CD1c-positive myeloid dendritic cell (primary cell): ENCODE results near the gene CCDC174.
A peak's percentile ranks its signal among the peaks of the same experiment; 100 is the strongest.
"Not testable (repeated sequence)": the region's sequence is repeated elsewhere in the genome, so short reads cannot be mapped to it uniquely, and the experiment has no call there.

ENCODE experiments used
- DNase-seq: peaks from one replicate; pipeline ENCODE4 v3.0.0-alpha.2; 2016; ENCODE audit errors: extremely low spot score

Gene CCDC174

DNA sequence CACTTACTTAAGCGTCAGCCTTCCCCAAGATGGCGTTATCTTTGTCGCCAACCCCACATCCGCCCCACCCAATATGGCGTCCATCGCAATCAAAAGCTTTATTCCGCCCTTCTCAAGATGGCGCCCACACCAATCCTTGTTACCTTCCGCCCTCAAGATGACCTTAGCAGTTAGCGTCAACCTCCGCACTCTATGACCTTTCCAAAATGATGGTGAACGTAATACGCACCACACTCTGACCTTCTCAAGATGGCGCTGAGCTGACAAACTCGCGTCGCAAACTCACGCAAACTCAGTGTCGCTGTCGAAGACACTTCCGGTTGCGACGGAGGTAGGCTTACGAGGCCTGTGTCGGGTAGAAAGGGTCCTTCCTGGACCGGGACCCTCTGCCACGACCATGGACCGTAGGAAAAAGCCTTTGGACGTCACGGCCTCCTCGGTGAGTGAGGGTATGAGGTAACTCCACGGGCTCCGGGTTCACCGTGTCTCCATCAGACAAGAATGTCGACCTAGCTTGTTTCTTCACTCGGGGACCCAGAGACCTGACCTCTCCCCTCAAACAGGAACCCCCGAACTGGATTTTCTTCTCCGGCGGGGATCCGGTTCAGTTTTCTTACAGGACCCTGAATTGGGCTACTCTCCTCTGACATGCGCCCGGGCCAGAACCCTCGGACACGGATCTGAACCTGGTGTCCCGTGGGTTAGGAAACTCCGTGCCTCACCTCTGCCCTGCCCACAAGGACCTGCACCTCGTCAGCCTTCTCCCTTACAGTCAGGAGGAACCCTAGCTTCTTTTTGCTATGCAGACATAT is at the start of gene CCDC174:
Gene CCDC174 (plus strand): TSS at position 323 of the 812 bp plus-strand sequence. CDS start 75 bp downstream, at position 398.
- peak; percentile 100 for DNase-seq

DNA sequence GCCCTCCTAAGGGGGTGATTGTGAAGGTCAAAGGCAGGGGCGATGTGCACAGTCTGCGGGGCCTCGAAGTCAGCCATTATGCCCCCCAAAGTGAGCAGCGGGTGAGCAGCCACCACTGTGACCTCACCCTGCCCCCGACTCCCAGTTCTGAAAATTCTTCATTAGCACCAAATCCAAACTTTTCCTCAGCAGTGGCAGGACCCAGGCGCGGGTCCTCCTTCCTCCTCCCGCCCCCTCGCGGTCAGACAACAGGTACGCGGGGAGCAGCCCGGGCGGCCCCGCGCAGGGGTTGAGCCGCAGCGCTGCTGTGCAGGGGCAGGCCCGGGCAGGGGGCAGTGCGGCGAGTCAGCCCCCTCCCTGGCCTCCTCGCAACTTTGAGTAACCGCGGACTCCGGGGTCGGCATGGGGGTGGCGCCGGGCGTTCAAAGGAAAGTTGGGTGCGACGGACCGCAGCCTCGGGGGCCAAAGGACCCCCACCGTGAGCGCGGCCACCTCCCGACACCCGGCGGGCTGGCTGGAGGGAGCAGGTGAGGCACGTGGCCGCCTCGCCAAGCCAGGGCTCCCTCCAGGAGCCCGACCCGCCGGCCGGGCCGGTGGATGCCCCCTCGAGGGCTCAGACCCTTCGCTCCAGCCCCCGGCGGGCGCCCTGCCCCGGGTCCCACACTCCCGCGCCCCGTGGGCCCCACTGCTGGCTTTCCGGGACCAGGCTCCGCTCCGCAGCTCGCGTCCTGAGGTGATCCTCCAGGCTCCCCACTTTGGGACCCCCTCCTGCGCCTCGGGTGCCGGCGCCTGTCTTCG is 49.4 kb upstream of the CCDC174 start:
- no peak for DNase-seq

DNA sequence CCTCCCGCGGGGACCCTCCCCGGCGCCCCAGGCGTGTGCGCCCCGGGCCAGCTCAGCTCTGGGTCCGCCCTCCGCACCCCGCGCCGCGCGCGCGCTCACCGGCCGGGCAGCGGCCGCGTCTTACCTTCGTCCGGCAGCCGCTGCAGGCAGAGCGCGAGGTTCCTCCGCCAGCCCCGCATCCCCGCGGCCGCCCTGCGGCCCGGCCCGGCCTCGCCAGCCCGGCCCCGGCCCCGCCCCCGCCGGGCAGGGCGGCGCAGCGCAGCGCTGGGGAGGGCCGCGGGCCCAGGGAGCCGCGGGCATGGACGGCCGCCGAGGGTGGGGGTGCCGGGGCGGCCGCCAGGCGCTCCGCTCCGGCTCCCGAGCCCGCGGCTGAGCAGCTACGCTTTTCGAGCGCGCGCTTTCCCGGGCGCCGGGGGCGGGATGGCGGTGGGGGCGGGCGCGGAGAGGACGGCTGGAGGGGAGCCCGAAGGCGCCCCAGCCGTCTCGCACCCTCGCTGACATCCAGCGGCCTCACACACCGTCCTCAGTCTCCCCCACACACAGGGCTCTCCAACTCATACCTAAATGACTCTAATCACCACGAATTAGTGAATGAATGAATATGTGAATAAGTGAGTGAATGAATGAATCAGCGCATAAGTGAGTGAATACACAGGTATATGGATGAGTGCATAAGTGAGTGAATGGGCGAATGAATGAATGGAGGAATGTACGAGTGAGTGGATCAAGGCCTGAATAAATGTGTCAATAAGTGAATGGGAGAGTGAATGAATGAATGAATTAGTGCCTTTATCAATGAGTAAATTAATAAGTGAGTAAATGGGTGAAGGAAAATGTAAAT is 48.5 kb upstream of the CCDC174 start:
- DNase-seq: no peak

DNA sequence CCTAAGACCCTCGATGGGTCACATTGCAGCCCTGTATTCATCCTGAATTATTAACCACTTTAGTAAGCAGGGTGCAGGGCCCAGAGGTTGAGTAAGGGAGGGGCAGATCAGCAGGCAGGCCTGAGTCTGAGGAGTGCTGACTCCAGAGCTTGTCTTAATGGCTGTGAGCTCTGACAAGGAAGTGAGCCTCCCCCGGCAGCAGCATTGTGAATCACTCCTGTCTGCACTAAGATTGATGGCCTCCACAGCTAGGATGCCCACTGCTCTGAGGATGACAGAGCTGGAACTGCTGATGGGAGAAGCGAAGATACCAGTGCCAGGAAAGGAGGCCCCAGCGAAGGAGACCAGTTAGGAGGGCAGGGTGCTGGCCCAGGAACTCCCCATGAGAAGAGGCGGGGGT is 46.5 kb upstream of the CCDC174 start:
- no peak for DNase-seq

DNA sequence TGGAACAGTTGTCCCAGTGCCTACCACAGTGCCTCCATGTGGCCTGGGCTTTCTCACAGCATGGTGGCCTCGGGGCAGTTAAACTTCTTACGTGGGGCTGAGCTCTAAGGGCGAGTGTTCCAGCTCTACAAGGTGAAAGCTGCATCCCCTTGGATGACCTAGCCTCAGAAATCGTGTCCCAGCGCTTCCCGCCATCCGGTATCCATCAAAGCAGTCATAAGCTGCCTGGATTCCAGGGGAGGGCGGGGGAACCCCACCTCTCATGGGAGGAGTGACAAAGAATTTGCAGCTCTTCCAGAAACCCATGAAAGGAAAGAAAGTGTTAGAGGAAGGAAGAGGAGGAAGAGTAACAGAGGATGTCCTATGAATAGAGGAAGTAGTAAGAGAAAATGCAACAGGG is 45.8 kb upstream of the CCDC174 start:
- no peak for DNase-seq

DNA sequence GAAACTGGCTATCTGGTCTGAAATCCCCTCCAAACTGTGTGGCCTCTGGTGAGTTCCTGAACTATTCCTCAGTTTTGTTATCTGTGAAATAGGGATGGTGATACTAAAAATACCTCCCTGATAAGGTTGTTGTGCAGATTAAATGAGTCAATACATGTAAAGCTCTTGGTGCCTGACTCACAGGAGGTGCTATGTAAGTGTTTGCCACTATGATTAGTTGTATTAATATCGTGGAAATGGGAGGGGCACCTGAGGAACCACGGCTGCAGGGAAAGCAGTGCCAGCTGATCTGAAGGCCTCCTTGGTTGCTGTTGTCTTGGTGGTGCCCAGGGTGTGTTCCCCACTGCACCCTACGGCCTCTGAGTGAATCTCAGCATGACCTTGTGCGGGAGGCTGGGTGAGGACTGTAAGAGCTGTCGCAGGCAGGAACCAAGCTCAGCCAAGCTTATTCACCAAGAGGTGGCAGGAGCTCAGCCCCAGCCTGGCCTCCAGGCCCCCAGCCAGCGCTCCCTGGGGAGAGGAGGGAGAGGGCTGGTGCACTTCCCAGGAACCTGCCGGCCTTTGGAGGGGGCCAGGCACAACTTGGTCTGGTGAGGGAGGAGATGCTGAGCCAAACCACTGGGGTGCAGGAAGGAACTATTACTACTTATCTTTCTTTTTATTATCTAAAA is 44.8 kb upstream of the CCDC174 start:
- DNase-seq: no peak

DNA sequence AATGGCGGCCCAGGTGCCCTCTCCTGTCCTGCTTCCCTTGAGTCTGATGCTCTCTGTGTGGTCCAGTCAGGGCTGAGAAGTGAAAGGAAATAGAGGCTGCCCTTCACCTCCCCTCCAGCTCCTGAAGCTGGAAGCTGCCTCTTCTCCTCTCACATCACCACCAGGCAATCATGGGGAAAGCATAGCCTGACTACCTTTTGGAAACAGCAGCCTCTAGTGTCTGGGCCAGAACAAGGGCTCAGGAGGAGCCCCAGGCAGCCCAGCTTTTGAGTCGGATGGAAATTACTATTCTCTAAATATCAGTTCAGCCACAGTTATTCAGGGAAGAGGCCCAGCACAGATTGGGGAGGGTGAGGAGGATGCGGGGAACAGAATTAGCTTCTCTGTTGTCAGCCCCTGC is 43.3 kb upstream of the CCDC174 start:
- DNase-seq: no peak

DNA sequence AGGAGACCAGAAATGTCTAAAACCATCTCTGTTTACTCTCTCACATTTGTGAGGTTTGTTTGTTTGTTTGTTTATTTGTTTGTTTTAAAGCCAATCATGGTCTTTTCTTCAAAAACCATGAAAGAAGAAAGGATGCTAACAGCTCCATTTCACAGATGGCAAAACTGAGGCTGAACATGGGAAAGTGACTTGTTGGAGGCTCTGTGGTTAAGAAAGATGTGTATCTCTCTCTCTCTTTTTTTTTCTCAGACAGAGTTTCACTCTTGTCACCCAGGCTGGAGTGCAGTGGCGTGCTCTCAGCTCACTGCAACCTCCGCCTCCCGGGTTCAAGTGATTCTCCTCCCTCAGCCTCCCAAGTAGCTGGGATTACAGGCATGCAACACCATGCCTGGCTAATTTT is 42.5 kb upstream of the CCDC174 start:
- DNase-seq: not testable (repeated sequence)

DNA sequence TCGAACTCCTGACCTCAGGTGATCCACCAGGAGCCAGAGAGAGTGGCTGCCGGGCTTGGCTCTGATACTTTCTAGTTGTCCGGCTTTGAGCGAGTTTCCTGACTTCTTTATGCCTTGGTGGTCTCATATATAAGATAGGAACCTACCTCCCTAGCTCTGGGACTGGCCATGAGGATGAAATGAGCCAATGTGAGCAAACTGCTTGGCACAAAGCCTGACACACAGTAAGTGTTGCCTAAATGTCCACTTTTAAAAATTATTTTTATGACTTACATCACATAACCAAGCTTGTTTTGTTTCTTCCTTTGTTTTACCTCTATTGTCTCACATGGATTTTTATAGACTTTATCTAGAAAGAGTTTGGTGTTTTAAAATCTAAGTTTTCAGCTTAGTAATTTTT is 42.1 kb upstream of the CCDC174 start:
- DNase-seq: no peak

DNA sequence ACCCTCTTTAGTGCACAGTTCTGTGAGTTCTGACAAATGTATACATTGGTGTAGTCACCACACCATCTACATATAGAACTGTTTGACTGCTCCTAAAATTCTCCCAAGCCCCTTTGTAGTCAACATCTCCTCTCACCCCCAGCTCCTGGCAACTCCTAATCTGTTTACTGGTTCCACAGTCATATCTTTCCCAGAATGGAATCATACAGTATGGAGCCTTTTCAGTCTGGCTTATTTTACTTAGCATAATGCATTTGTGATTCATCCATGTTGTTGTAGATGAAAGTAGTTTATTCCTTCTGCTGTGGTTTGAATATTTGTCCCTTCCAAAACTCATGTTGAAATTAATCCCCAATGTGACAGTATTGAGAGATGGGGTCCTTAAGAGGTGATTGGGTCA is 41.6 kb upstream of the CCDC174 start:
- no peak for DNase-seq

DNA sequence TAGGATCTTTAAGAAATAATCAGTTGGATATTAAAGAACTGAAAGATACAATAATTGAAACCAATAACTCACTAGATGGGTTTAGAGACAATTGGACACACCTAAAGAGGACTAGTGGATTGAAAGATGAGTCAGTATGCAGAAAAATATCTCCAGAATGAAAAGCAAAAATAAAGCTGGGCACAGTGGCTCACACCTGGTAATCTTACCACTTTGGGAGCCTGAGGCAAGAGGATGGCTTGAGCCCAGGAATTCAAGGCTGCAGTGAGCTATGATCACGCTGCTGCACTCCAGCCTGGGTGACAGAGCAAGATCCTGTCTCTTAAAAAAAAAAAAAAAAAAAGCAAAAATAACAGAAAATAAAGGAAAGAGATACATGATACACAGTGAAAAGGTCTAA is 37.4 kb upstream of the CCDC174 start:
- no peak for DNase-seq

DNA sequence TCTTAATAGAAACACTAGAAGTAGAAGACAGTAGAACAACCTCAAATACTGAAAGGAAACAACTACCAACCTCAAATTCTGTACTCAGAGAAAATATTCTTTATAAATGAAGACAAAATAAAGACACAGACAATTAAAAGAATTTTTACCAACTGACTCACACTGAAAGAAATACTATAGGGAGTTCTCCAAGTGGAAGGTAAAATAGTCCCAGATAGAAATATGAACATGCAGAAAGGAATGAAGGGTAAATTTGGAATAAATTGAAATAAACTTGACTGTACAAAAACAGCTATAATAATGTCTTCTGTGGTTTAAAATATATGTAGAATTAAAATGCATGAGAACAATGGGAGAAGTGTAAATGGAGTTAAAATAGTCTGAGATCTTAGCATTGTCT is 36.7 kb upstream of the CCDC174 start:
- DNase-seq: no peak

DNA sequence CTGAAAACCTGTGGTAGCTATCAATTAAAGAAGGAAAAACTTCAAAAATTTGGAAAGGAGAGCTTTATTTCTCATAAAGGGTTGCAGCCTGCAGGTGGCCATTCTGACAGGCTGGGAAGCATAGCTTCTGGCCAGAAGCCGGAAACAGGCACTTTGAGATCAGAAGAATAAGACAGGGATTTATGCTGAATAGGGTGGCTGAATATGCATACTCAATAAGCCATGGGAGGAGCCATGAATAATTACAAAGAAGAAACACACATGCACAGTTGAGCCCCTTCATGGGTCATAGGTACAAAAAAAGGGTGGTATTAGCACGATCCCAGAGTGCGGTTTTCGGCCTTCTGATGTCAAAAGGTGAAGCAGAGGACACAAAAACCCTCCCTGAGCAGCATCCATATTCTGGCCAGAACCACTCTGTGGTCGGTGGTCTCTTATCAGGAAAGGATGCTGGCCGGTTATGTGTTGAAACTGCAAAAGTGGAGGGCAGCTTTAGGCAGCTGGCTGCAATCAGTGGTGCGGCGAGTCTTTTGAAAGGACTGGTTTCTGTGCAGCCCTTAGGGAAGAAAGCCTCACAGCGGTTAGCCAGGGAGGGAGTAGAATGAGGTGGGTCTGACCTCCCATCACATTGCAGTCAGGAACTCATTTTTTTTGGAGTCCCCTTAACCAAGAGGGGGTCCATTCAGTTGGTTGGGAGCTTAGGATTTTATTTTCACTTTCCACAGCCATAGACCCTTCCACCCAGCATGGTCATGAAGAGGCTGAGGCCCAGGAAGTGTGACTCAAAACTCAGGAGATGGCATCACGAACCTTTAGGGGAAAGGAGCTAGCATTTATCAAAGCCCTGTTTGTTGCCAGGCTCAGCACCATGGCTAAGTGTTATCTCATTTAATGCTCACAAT is 34.7 kb upstream of the CCDC174 start:
- no peak for DNase-seq

DNA sequence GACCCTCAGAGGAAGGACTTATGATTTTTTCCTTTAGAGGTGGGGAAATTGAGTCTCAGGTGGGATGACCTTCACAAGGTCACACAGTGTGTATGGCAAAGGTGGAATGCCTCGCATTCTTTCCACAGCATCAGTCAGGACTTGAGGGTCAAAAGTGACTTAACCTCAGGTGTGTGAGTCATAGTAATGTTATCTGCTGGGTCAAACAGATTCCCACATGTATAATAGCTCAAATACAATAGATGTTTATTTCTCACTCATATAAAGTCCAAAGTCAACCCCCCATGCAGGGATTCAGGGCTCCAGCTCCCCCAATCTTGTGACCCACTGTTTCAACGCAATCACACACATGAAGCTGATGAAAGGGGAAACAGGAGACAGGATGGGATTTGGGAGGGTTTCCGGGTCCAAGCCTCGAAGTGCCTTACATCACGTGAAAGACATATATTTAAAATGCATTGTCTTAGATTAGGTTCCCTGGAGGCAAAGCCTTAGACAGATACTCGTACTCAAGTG is 34.0 kb upstream of the CCDC174 start:
- DNase-seq: no peak

DNA sequence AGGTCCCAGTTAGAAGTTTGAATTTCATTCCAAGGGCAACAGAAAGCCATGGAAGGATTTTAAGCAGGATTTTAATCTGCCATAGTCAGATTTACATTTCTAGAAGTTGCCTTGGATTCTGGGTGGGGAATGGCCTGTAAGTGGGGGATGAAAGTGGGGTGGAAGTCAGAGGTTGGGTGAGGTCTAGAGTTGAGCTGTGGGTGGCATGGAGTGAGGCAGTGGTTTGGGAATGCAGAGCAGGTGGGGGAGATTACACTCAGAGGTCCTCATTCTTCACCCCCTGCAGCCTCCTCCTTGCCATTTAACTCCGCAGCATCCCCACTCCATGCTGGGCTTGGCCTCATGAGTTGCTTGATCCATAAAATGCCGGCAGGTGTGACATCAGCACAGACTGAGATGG is 32.0 kb upstream of the CCDC174 start:
- DNase-seq: no peak

DNA sequence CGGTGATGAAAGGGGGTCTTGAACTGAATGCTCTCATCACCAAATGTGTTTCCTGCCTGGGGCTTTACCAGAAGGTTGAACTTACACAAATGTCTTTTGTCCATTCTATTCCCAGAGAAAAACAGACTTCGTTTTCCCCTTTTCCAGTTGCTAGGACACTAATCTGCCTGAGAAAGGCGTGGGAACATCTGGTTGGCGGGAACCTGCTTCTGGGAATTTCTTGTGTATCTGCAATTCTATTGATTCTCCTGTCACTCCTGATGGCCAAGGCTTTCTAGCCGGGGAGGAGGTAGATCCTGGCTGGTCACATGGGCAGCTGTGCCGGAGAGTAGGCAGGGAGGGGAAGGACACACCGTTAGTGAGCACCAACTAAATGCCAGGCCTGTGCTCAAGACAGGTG is 31.1 kb upstream of the CCDC174 start:
- no peak for DNase-seq

DNA sequence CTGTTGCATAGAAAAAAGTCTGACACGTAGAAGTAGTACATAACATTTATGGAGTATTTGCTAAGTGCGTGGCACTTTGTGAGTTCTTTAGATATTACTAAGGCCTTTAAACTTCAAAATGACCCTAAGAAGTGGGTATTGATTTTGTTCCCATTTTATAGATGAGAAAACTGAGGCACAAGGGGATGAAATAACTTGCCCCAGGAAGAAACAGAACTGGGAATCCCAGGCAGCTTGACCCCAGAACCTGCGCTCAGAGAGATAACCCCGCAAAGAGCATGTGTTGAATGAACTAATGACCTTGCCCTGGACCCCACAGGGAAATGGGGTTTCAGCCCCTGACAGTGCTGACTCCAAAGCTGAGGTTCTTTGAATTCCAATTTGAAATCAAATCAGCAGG is 30.5 kb upstream of the CCDC174 start:
- no peak for DNase-seq

DNA sequence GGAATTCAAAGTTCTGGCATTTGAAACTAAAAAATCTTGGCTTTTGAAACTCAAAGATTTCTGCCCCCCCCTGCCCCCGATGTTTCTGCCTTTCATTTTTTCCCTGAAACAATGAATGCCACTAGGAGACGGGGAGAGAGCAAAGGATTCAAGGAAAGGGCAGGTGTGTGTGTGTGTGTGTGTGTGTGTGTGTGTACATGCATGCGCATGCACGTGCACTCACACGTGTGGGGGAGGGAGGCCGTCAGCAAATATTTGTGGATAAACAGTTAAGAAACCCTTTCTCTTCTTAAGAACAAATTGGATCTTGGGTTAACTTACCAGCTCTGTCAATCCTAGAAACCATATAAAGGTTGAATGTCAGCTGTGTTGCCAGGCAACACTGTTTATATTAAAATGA is 29.2 kb upstream of the CCDC174 start:
- DNase-seq: no peak

DNA sequence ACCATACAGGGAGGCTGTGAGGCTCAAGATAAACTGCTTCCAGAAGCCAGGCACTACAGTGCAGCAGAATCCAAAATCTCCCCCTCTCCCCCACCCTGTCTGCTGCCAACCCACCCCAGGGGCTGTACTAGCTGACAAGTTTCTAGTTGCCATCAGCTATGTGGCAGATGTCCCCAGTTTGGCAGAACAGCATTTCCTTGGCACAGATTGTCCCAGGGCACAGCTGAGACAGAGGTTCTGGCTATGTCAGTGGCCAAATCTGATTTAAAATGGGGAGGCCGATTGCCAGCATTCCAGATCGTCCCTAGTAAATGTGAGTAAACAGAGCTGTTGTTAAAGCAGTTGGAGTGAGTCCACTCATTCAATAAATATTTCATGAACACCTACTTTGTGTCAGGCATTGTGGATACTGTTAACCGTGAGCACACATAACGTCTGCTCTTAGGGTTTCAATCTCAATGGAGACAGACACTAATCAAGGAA is 28.0 kb upstream of the CCDC174 start:
- DNase-seq: no peak

DNA sequence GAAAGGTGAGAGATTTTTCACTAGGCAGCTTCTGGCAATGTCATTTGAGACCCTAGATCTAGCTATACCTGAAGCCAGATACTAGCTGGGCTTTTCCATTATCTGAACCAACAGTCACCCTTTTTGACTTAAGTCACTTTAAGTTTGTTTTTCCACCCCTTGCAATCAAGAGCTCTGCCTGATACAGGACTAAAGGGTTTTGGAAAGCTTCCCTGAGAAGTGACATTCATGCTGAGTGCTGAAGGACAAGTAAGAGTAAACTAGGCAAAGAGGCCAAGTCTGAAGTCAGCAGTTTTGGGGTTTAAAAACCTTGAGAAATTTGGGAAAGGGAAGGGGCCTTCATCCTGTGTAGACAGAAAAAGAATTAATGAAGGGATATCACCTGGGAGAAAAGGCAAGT is 27.1 kb upstream of the CCDC174 start:
- no peak for DNase-seq
